Kidney glomerular epithelial cell (primary cell): Measurements from ENCODE around the gene CRMP1.
"Not testable (repeated sequence)": the region's sequence is repeated elsewhere in the genome, so short reads cannot be mapped to it uniquely, and the experiment has no call there.

Experiments used
- DNase-seq: peaks from one replicate; lab custom pipeline; 2025; lab: John Stamatoyannopoulos, UW

Gene CRMP1

DNA sequence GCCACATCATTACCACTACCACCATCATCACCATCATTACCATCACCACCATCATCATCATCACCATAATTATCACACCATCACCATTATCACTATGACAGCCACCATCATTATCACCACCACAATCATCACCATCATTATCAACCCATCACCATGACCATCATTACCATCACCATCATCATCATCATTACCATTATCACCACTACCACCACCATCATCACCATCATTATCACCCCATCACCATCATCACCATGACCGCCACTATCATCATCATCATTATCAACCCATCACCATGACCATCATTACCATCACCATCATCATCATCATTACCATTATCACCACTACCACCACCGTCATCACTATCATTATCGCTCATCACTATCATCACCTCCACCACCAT, 36.5 kb downstream of the CRMP1 start:
- DNase-seq, result not testable (repeated sequence)

DNA sequence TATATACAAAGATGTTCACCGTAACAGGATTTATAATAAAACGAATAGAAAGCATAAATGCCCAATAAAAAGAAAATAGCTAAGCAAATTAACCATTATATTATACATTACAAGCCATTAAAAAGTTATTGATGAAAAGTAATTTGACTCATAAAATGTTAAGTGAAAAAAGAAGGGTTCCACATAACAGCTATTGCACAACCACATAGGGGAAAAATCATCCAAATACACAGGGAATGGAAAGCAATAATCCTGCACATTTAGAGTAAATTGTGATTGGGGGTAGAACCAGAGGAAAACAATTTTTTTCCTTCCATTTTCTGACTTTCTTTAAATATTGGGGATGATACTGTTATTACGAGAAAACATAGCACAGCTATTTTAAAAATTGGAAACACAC, 38.0 kb downstream of the CRMP1 start:
- no peak for DNase-seq

DNA sequence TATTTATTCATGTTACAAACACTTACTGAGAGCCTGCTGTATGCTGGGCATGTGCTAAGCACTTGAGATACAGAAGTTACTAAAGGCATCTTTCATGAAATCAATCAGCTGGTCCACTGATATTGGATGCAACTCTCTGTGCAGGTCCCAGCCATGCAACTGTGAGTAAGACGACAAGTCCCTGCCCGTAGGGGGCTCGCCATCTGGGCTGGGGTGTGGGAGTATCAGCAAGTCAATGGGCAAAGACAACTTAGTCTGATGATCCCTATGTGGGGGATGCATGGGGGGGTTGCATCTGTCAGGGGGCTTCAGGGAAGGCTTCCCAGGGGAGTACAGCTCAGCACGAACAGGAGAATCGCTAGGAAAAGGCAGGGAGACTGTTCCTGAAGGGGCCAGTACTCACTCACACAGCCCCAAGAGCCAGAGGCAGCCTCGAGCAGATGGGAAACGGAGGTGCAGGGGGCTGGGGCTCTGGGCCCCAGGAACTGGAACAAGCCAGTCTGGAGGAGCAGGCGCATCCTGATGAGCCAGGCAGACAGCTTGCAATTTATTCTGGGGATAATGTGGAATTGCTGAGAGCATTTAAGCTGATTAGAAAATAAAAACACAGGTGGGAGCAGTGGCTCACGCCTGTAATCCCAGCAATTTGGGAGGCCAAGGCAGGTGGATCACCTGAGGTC, 40.2 kb downstream of the CRMP1 start:
- DNase-seq, result no peak

DNA sequence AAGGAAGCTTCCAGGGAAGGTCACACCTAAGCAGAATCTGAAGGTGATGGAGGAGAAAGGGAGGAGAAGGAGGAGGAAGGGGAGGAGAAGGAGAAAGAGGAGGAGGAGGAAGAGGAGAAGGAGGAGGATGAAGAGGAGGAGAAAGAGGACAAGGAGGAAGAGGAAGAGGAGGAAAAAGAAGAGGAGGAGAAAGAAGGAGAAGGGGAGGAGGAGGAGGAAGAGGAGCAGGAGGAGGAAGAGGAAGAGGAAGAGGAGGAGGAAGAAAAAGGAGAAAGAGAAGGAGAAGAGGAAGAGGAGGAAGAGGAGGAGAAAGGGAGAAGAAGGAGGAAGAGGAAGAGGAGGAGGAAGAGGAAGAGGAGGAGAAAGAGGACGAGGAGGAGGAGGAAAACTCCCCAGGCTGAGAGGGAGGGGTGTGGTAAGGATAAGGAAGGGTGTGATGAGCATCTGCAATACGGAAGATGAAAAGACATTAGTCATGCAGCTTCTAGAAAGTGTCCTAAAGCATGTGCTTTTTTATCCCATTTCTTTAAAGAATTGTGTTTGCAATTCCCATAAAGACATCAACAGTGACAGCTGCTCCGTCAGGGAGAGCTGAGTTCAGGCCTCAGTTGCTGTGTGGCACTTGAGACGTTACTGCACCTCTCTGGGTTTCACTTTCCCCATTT, 41.1 kb downstream of the CRMP1 start:
- DNase-seq, result no peak

DNA sequence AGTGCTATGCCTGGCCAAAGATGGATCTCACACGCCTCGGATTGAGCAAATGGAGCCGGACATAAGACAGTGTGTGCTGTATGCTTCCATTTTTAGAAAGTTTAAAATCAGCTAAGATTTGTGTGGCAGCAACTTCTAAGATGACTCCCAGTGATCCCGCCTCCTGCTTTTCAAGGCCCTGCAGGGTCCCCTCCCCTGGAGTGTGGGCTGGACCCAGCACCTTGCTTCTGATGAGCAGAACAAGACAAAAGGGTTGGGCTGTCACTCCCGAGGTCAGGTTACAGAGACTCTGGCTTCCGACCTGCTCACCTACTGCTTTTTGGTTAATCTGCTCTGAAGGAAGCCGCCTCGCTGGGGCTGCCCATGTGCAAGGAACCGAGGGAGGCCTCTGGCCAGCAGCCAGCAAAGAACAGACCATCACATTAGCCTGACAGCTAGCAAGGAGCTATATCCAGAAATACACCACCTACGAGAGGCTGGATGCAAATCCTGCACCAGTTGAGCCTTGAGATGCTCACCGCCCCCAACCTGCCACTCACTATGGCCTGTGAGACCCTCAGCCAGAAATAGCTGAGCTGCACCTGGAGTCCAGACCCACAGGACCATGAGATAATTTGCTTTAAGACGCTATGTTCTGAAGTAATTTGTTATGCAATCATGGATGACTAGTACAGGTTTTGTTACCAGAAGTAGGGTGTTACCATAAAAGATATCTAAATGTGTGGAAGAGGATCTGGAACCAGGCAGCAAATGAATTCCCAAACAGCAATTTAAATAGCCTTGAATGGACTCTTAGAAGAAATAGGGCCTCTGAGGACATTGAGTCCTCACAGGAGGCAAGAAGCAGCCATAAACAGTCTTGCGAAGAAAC, 47.6 kb downstream of the CRMP1 start:
- no peak for DNase-seq

DNA sequence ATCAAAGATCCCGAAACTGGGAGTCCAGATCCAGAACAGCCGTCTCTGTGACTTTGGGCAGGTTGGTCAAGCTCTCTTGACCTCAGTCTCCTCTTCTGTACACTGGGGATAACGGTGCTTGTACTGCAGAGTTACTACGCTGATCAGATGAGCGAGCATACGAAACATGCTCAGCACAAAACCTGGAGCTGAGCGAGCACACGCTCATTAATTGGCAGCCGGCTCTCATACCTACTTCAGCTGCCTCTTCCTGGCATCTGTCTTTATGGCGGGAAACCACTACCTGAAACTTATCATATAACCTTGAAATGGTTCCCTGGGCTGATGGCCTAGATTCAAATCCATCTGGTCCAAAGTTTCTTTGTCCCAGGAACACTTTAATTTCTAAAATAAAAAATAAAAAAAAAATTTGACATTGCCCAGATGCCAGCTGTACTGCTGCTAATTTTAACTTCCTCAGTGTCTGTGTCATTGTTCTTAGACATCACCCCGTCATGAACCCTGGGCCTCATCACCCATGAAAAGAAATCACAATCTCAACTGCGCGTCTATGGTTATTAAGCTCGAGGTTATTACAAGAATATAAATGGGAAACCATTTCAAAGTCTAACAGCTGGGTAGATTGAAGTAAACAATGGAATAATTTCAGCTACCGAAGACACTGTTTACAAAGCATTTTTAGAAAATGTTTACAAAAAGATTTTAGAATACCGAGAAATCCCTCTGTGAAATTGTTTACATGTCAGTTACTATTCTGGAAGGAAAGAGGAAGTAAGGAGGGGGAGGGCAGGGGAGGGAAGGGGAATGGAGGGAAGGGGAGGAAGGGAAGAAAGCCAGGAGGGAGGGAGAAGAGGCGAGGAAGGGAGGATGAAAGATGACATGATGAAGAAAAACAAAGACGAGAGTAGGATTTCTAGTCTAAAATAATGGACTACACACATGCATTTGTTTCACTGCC, 49.0 kb downstream of the CRMP1 start:
- DNase-seq, result no peak

DNA sequence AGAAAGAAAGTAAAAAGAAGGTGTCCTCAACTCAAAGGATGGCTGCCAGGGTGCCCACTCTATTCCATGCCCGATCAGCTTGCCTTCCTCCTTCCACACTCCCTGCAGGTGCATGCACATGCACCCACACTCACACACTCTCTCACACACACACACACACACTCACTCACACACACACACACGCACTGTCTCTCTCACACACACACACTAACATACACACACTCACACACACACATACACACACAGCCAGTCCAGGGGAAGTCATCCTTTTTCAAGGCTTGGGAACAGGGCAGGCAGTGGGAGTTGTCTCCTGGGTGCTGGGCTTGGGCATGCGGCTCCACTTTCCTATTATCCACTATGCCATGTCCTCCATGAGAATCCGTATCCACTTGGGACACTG, 50.4 kb downstream of the CRMP1 start:
- DNase-seq, result no peak

DNA sequence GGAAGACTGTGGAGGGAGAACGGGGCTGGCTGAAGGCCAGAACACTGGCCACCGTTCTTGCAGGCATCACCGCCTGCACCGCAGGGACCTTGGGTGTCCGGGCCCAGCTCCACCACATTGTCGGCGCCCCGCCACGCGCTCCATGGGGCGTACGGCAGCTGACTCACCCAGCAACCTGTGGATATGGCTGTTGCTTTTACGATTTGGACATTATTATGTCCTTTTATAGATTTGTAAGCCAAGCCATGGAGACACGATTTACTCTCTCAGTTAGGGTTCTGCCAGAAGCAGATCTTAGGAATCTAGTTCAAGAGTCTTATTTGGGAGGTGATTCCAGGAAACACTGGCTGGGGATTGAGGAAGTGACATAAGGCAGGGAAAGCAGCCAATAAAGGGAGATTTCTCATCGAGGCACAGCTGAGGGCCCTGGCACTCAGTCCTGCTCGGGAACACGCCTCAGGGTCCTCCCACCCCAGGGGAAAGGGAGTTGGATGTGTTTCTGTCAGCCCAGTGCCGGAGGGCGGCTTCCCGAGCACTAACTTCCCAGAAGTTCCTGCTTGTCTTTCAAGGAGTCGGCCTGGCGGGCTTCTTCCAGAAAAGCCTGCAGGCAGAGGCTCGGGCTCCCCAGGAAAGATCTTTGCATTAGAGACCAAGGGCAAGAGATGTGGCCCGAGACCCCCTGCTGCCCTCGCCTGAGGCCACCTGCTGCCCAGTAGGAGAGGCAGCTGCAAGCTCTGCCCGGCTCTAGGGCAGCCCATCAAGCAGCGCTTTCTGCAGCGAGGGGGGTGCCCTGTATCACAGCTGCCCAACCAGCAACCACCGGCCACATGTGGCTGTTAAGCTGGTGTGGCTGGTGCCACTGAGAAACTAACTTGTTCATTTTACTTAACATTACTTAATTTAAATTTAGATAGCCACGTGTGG, 52.9 kb downstream of the CRMP1 start:
- no peak for DNase-seq

DNA sequence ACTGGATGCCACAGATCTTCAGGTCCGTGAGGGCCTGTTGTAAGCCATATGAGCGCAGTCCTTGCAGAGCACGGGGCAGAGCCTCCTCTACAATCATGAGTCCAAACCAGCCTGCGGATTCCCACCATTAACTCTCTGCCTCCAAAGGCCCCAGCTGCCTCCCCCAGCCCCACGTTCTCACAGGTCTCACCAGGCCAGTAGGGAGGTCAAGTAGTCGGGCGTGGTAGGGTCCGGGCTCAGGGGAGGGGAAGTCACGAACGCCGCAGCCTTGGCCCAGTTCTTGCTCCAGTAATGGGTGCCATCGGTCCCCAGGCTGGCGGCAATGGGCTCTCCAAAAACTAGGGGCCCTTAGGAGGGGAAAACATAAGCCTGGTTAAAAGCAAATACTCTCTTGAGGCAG, 53.6 kb downstream of the CRMP1 start:
- no peak for DNase-seq

DNA sequence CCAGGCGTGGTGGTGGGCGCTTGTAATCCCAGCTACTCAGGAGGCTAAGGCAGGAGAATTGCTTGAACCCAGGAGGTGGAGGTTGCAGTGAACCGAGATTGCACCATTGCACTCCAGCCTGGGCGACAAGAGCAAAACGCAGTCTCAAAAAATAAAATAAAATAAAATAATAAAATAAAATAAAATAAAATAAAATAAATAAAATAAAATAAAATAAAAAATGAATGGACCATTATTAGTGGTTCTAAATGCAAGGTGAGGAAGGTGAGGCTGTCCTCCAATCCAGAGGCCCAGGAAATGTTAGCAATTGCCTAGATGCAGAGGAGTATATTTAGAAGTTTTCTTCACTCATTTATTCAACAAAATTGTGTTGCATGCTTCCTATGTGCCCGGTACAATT, 55.4 kb downstream of the CRMP1 start:
- DNase-seq, result not testable (repeated sequence)

DNA sequence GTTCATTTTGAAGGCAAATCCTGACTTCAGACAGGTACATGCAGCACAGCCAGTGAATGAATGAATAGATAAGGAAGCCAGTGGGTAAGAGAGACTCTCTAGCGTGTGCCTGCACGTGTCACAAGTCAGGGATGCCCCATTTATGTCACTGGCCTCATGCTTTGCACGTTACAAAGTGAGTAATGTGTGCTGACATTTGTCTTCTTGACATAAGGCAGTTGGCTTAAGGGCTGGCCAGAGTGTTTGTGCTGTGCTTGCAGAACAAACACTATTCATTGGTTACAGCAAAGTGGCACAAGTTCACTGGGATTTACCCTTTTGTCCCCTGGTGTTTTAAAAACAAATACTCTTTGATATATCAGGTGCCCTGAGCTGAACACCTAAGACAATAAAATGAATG, 55.9 kb downstream of the CRMP1 start:
- no peak for DNase-seq

DNA sequence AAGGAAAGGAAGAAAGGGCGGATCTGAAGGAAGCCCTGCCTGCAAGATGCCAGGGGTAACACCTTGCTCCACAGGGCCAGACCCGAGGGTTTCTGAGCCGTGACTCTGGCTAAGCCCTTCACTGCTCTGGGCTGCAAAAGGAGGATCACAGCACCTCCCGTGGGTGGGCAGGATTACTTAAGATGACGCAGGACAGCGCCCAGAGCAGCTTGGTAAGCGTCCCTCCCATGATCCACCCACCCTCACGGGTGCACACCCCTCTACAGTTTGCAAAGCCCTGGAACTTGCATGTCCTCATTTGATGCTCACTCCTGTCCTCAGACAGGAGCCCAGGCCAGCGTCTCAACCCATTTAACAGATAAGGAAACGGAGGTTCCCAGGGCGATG, 64.9 kb downstream of the CRMP1 start:
- no peak for DNase-seq

DNA sequence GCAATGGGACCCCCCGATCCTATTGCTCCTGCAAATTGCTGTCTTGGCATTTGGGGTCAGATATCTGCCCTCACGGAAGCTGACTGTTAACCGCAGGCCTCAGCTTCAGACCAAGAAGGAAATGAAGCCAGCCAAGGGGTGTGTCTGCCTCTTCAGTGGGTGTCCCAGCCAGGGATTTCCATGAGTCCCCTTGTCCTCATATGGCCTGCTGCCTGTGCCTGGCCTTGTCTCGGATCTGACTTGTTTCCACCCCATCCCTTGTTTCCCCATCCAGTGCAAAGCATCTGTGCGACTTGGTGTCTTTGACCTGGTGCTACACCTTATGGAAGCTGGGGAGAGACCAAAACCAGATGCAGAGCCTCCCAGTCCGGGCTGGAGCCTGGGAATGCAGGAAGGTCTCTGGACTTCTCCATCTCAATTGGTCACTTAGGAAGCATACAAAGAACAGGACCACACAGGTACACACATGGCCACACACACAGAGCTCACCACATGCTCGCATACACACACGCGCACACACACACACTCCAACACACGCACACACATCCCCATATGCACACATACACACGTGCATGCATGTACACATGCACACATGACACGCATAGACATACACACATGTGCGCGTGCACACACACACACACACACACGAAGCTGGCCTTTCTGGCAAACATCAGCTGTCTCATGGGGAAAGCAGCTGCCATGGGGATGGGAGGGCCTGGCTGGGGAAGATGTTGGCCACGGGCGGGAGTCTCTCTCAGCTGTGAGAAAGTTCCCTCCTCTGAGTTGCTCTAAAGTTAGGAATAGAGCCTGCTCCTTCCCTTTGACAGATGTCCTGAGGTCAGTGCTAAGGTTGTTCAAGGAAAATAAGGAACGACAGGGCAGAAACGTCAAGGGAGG, 65.5 kb downstream of the CRMP1 start:
- no peak for DNase-seq

DNA sequence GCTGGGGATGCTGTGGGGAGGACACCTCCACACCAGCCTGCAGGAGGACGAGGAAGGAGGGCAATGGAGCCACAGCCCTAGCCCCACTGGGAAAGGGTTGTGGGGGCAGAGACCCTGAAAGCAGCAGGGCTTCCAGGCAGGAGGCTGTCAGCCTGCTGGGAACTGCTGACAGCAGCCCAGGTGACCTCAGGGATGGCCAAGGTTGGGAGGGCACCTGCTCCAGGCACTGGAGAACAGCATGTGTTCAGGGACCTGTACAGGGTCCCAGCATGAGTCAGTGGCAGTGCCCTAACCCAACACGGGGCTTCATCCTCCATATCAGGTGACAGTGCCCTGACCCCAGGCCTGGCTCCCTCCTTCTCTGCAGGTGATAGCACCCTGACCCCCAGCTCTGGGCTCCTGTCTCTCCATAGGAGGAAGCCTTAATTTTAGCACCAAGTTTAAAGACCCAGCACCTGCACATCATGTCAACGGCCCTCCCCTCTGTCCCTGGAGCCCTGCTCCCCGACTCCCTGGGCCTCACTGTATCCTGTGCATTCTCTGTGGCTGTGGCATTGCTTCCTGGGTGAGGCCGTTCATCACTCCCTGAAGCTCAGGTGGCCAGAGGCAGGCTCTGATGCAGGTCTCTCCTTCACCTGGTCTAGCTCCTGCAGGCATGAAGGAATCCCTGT, 66.3 kb downstream of the CRMP1 start:
- no peak for DNase-seq

DNA sequence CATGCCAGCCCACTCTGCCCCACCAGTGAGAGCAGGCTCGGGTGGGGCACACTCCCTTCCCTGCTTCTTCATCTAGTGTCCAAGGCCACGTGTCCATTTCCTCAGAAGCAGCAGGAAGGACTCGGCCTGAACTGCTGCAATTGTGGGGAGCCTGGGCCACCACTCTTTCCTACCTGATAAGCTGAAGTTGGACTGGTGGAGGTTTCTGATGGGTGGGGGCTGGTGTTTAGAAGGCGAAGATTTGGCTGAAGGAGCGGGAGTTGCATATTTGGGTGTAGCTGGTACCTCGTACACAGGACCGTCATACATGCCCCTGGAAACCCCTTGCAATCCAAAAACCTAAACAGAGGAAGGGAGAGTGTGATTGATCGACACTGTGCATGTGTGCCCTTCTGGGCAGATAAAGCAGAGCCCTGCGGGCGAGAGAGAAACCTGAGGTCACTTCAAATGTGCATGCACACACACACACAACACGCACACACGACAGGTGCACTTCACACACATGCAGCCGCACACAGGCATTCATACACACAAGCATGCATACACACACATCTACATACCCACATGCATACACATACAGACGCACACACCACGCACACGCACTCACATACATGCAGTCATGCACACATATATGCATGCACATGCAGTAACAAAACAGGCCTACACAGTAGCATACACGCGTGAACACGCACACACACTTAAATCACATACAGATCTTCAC, 67.4 kb downstream of the CRMP1 start:
- no peak for DNase-seq

DNA sequence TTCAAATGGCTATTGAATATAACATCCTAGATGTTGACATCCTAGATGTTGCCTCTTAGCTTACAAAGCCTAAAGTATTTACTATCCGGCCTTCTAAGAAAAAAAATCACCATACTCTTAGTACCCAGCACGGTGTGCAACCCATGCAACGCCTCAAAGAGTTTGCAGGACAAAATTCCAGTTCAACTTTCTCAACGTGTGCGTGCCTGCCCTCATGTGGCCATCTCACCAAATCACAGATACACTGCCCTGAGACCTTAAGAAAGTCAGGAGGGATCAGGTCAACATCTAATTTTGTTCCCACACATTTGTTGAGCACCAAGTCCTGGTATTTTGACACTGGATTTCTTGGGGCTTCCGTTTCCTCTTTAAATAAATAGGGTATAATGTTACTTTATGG, 68.3 kb downstream of the CRMP1 start:
- DNase-seq, result peak; percentile 43

DNA sequence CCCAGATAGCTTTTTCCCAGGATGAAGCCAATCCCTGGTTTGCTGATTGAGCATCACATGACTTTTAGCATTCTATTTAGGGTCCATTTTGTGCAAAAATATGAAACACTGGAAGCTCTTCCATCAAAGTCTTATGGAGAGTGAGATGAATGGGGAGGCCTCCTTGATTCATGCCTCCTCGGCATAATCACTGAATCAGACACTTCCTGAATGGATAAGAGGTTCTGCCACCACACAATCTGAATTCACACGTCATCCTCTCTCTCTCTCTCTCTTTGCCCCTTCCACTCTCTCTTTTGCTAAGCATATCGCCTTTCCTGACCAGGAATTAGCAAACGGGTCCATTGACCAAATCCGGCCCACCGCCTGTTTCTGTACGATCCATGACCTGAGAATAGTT, 68.7 kb downstream of the CRMP1 start:
- no peak for DNase-seq

DNA sequence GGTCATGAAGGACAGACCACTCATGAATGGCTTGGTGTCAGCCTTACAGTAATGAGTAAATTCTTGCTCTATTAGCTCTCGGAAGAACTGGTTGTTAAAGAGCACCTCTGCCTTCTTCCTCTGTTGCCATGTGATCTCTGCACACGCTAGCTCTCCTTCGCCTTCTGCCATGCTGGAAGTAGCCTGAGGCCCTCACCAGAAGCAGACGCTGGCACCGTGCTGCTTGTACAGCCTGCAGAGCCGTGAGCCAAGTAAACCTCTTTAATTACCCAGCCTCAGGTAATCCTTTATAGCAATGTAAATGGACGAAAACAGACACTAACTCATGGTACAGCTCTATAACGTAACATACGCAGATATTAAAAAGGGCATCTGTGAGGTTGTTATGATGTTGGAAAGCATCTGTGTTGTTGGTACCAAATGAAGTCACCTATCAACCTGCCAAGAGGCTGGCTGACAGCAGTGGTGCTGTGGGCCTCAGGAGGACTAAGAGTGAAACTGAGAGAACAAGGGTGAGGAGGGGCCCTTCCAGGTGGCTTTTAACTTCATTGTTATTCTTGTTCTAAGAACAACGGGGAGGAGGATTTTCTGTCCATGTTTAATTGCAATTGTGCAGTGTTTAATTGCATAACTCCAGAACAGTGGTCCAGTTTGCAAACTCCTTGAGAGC, 69.2 kb downstream of the CRMP1 start:
- no peak for DNase-seq
